NCI-H1092 treated with DMSO at 0.1 percent for 48 hours (cell line): ENCODE results near the gene CNP.
A peak's percentile ranks its signal among the peaks of the same experiment; 100 is the strongest.
"Not testable (repeated sequence)": the region's sequence is repeated elsewhere in the genome, so short reads cannot be mapped to it uniquely, and the experiment has no call there.

ENCODE experiments used
- DNase-seq: peaks from one replicate; lab custom pipeline; 2025; lab: John Stamatoyannopoulos, UW

The CNP gene

DNA sequence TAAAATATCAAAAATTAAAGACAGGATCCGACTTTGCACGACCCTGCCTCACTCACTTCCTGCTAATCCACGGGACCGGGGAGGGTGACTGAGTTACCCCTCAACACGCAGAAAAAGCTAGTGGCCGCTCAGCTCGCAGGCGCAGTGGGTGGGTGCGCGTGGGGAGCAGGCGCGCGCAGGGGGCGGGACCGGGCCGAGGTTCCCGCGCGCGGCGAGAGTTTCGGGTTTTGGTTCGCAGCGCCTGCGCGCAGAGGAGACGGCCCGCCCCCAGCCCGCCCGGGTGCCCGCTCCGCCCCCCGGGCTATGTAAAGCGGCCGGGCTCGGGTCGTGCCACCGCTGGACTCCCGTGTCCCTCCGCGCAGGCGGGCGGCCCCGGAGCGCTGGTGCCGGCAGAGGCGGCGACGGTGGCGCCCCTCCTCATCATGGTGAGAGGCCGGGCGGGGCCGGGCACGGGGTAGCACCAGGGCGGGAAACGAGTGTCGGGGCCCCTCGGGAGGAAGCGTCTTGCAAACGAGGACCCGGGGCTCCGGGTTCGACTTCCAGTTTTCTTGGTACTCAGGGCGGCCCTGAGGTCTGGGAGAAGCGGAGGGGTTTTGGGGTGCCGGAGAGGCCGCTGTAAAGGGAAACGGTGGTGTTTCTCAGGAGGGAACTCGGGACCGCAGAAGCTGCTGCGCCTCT is at the start of gene CNP:
Gene CNP, plus strand, starts transcription at position 333 of the 678 bp plus-strand sequence. Its CDS starts 90 bp downstream, at position 423.
- DNase-seq: peak; percentile 88

DNA sequence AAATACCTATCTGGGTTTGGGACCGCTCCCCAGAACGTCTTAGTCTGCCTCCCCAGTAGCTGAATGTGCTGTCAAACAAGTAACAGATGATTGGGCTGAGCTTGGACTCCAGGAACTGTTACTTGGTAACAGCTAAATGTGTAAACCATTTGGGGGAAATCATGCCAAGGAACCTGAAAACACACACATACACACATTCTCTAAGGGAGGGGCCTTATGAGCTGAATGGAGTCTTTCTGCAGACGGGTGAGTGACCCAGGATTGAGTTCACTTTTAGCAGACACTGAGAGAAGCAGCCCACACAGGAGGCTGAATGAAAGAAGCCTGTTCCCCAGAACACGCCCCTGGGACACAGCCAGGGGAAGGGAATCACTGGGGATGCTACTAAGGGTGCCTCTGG is 49.4 kb upstream of the CNP start:
- no peak for DNase-seq

DNA sequence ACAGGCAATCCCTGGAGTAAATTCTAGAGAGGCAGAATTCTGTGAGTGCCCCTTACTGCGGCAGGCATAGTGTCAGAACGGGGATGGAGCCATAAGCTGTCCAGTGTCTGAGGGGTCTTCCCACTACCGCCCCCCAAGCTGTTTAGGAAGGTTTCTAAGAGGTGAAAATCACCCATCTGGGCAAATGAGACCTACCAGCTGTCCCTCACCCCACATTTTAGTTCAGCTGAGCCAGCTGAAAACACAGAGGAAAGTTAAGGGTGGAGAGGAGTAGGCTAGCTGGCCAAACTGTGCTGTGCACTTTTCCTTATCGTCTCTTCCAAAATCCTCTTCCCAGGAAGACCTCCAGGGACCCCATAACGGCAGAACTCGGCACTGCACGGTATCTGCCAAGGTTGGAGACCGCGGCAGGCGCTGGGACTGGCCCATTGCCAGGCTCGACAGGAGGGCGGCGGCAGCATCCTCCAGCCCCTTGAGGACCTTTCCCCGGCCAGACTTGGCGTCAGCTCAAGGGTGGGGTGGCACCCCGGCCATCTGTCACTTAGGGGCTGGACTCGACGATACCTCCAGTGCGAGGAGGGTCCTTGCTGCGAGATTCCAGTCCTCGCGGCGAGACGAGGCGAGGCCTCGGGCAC is 48.8 kb upstream of the CNP start:
- peak; percentile 69 for DNase-seq

DNA sequence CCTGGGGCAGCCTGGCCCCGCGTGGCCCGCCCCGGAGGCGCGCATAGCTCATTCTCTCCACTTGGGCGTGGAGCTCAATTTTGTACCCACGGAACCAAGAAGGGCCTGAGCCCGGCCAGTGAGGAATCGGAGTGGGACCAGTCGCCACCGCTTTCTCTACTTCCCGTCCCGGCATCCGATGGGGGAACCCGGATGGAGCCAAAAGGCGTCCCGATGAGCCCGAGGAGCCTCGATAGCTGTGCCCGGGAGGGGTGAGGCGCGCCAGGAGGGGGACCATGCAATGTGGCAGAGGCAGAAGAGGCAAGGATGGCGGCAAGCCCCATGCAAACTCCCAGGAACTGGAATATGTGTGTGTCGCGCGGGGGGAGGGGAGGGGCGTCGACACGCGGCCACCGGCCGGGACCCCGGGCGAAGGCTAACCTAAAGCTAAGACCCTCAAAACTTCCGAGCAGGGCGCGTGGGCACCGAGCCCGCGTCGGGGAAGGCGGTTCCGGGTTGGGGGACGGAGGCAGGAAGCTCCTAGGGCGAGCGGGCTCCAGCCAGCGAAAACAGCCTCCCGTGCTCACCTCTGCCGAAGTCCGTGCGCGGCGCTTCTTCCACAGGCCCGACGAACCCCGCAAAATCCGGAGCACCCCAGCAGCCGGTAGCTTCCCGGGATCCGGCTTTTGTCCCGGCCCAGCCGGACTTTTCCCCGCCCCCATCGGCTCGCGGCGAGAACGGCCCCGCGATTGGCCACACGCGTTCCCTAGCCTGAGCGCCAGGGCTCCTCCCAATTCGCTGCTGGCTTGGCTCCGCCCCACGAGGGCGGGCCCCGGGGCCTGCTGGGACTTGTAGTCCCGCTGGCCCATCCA is 48.1 kb upstream of the CNP start, which contains the start of gene ACLY:
Gene ACLY, minus strand, starts transcription at position 638 of the 851 bp plus-strand sequence. CDS start 5,078 bp downstream, outside the sequence.
- peak; percentile 96 for DNase-seq

DNA sequence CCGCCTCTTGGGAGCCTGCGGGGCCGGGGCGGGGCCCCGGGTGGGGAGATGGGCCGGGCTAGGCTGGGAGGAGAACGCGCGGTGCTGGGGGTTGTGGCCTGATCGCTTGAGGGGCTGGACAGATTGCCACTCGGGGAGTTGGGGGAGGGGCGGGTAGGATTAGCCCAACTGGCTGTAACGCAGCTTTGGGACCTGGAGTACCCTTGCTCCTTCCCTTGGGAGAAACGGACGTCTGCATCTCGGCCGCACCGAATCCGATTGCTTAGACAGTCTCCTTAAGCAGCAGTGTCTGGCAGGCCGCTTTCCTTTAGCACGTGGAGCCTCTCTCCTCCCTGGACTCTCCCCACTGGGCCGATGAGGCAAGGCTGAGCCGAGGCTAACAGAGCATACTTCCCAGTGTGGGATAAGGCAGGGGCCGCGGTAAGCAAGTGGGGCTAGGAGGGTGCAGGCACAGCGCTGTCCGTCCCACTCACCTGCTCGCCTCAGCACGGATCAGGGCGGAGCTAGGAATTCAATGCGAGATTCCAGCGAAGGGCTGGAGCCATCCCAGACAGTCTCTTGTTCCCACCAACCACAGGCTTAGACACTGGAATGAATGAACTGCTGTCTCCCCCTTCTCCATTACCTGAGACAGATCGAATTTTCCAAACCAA is 47.3 kb upstream of the CNP start:
- DNase-seq: peak; percentile 55

DNA sequence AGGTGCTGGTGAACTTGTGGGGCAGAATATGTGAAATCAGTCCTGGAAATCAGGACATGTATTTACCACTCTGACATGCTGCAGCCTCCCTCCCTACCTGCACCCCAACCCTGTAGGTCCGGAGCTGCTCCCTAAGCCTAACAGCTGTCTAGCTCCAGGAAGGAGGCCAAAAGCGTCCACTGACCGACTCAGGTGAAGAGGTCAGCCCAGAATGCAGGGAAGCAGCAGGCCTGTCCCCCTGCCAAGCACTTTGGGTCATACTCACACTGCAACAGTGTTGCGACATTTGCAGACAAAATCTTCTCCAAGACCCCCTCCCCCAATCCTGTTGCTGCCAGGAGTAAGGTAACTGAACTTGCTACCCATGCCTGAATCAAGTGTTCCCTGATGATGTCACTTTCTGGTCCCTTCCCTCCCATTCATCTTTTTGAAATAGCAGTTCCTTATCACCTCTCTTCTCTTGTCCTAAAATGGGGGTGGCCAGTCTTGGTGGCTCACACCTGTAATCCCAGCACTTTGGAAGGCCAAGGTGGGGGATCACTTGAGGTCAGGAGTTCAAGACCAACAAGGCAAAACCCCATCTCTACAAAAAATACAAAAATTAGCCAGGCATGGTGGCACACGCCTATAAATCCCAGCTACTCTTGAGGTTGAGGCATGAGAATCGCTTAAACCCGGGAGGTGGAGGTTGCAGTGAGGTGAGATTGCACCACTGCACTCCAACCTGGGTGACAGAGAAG is 46.6 kb upstream of the CNP start:
- no peak for DNase-seq

DNA sequence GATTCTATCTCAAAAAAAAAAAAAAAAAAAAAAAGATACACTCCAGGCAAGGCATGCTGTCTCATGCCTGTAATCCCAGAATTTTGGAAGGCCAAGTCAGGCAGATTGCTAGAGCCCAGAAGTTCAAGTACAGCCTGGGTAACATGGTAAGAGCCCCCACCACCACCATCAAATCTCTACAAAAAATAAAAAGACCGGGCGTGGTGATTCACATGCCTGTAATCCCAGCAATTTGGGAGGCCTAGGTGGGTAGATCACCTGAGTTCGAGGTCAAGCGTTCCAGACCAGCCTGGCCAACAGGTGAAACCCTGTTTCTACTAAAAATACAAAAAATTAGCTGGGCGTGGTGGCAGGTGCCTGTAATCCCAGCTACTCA is 46.0 kb upstream of the CNP start:
- DNase-seq: no peak

DNA sequence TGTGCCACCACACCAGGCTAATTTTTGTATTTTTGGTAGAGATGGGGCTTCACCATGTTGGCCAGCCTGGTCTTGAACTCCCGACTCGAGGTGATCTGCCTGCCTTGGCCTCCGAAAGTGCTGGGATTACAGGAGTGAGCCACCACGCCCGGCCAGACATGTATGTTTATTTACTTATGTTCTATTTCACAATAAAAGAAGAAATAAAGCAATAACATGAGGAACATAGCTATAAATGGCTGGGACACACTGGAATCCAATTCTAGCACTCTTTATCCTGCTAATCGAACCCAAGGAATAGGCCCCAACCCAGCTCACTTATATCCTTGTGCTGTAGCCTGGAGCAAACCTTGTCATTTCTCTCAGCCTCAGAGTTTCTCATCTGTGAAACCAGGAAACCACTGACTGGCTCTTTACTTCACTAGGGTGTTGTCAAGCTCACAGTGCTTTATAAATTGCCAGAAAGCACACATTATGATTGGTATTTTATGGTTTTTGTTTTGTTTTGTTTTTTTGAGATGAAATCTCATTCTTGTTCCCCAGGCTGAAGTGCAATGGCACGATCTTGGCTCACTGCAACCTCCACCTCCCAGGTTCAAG is 40.5 kb upstream of the CNP start:
- DNase-seq: no peak

DNA sequence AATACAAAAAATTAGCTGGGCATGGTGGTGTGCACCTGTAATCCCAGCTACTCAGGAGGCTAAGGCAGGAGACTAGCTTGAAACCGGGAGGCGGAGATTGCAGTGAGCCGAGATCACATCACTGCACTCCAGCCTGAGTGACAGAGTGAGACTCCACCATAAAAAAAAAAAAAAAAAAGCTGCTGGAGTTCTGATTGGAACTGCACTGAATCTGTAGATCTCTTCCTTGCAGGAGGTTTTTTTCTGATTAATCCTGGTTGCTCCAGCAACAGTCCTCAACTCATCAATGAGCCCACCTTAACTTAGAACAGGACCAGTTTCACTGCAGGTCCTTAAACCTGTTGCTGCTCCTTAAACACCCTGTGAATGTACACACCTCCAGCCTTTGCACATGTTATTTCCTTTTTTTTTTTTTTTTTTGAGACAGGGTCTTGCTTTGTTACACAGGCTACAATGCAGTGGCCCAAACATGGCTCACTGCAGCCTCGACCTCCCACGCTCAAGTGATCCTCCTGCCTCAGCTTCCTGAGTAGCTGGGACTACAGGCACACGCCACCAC is 37.8 kb upstream of the CNP start:
- DNase-seq: no peak

DNA sequence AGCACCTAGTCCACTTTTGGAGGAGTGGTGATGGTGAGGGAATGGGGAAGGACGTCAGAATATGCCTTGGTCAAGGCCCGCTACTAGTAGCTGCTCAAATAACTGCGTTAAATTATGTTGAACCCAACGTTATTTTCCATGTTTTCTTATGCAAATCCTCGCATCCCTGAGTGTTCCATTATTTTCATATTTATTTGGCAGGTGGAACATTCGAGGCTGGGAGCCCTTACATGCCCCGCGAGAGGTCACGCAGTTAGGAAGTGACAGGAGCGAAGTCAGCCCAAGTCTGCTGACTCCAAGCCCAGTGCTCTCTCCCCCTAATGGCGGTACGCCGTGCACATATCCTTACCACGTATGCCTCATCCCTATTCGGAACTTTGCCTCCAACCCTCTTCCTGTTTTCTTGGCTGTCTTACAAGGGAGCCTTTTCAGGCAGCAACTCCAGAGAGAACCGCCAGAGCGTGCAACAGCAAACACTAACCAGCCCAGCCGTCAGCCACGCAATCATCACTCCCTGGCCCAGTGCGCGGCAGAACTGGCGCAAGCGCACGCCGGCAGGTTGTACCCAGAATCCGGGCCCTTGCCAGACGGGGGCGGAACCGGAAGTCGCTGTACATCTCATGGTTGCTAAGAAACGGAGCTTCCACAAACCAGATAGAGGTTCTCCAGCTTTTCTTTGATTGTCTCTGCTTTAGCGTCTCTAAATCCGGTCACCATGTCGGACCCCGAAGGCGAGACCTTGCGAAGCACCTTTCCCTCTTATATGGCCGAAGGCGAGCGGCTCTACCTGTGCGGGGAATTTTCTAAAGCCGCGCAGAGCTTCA is 36.4 kb upstream of the CNP start, which contains the start of gene ODAD4:
Gene ODAD4, plus strand, starts transcription at position 609 of the 824 bp plus-strand sequence. Its CDS starts 107 bp downstream, at position 716.
- DNase-seq: peak; percentile 93

DNA sequence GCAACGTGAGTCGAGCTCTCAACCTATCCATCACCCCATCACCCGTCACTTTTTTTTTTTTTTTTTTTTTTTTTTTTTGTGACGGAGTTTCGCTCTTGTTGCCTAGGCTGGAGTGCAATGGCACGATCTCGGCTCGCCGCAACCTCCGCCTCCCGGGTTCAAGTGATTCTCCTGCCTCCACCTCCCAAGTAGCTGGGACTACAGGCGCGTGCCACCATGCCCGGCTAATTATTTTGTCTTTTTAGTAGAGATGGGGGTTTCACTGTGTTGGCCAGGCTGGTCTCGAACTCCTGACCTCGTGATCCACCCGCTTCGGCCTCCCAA is 35.8 kb upstream of the CNP start:
- DNase-seq: not testable (repeated sequence)

DNA sequence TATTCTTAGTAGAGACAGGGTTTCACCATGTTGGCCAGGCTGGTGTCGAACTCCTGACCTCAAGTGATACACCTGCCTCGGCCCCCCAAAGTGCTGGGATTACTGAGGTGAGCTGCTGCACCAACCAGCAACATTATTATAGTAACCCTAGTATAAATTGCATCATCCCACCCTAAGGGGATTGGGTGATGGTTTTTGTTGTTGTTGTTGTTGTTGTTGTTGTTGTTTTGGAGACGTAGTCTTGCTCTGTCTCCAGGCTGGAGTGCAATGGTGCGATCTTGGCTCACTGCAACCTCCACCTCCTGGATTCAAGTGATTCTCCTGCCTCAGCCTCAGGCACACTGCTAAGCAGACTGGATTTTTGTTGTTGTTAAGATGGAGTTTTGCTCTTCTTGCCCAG is 34.9 kb upstream of the CNP start:
- not testable (repeated sequence) for DNase-seq

DNA sequence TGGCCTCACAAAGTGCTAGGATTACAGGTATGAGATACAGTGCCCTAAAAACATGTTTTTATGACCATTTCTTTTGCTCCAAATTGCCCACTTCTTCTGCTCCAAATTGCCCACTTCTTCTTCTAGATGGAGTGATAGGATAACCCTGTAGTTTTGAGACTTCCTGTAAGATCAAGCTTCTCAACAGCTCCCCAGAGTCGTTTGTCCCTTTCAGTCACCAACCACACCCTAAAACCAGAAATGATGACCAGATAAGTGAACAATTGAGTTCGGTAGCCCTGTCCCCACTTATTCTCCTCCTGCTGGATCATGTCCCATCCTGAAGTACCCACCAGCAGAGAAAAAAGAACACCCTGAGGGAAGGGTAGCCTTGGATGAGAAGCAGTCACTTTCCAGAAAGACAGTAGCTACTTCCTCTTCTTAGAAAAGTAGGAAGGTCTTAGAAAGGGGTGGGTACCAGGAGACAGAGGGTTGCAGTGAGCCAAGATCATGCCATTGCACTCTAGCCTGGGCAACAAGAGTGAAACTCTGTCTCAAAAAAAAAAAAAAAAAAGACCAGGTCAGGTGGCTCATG is 33.7 kb upstream of the CNP start:
- no peak for DNase-seq

DNA sequence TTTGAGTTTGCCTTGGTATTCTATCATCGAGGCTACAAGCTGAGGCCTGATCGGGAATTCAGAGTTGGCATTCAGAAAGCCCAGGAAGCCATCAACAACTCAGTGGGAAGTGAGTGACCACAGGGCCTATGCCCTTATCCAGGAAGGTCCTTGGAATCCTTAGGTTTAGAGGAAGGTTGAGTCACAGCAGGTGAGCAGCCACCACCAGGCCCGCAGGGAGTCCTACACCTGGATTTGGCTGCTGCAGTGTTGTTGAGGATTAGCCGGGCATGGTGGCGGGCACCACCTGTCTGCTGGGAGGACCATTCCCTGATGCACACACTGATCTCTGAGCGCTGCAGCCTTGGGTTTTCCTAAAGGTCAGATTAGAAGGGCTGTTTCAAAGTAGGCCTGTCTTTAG is 31.0 kb upstream of the CNP start:
- DNase-seq: no peak

DNA sequence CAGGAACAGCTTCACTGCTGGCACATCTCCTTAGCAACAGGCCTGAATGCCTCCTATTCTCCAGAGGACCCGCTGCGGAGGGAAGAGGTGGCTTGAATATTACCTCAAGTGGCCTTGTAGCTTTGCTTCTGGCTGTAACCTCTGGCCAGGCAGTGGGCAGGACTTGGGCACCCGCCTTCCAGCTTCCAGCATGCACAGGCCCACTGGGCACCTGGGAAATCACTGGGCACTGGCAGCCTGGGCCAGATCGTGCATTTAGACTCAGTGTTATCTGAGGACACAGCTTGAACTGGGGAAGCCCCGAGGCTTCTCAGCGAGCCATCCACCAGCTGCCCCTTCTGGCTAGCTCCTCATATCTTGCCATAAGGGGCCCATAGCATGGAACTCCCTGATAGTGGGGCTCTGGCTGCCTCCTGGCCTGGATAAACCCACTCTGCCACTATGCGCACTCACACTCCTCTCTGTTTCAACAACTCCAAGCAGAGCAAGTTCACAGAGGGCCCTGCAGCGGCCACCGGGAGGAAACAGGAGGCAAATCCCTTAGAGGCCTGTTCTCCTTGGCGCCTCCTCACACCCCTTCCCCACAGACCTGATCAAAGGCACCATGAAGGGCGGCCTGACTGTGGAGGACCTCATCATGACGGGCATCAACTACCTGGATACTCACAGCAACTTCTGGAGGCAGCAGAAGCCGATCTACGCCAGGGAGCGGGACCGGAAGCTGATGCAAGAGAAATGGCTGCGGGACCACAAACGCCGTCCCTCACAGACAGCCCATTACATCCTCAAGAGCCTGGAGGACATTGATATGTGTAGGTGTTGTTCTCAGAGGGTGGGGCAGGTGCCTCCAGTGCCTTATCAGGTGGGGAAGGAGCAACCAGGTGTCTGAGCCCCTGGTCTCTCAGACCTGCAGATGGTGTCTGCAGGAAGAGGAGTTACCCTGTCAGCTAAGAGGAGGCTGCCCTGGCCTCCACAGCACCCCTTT is 28.3 kb upstream of the CNP start:
- DNase-seq: no peak

DNA sequence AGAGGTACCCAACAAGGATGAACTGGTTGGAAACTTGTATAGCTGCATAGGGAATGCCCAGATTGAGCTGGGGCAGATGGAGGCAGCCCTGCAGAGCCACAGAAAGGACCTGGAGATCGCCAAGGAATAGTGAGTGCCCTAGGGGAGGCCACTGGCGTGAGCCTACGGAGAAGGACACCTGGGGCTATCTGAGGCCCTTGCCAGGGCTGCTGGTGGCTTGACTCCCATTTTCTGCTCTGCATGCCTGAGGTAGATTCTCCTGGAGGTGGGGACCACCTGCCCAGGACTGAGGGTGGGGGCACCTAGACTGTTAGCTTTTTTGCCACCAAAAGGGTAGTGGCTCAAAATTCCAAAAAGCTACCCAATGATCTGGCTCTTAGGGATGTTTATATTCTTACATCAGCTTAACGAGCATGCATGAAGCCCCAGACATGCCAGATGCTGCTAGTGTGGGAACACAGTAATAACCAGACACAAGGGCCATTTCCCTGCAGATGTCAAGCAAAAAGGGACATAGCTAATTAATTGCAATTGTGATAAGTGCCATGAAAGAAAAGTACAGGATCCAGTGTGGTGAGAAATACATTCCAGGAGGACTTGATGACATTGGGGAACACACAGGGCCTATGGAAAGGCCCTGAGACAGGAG is 27.4 kb upstream of the CNP start:
- DNase-seq: no peak

DNA sequence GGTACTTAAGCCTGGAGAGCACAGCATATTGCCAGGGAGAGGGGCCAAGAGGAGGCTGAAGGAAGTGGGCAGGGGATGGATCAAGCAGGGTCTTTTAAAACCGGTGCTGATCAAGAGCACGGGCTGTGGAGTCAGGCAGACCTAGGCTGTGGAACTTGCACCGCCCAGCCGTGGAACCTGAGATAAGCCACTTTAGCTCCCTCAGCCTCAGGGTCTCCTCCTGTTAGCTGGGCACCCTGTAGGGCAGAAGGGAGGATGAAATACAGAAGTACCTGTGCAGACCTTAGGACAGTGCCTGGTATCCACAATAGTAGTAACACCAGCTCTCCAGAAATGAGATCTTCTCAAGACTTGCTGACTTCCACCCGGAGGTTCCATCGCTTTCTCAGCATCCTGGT is 26.9 kb upstream of the CNP start:
- DNase-seq: no peak

DNA sequence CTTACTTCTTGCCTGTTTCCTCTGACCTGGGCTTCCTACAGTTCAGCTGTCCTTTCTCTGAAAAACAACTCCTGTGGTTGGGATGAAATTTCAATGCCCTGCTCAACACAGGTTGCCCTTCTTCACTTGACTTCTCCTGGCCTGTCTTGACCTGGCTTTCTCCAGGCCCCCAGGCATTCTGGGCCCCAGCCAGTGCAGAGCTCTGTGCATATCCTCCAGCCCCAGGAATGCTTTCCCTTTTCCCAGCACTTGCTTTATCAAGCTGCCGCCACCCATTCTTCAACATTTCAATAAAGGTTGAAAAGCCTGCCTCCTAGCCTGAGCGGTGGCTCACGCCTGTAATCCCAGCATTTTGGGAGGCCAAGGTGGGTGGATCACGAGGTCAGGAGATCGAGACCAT is 25.4 kb upstream of the CNP start:
- DNase-seq: no peak
